ENCODE results near the gene GCC2. TPM values are rescaled to one million over a fixed set of nuclear protein-coding genes. Genes with fewer than 3 reads are reported as not detected.
"Not testable (repeated sequence)": the region's sequence is repeated elsewhere in the genome, so short reads cannot be mapped to it uniquely, and the experiment has no call there.

GCC2 gene
- total RNA-seq, 4 donors from 2014 or later, result 20.8 to 33.6 (median 23.0) TPM

DNA sequence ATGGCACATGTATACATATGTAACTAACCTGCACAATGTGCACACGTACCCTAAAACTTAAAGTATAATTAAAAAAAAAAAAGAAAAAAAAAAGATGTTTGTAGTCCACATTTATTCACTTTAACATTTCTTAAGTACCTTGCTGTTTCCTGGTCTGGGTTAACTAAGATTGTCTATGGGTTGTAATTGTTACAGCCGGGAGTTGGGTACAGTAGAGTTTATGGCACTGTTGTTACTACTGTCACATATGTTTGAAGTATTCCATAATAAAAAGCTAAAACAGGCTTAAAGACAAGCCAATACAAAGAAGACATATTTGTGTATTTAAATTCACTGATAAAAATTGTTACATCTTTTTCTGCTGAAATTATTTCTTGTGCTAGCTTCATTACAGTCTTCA is 36.2 kb downstream of the GCC2 start:
- H3K4me3 ChIP-seq, result no peak overlapping the region
- H3K9me3 ChIP-seq, result no peaks in the 10 kb centered on the region
- intact Hi-C loops (cut with DNase I), result no loop called here
- H3K36me3 ChIP-seq, result peaks cover 22 to 90% (median 66%) of the 10 kb centered on the region in 4 donors
- H3K27ac ChIP-seq (replicated peaks in 1 of 4), result no peak overlapping the region
- TF ChIP-seq POLR2AphosphoS5 (IDR thresholded peaks at IDR 0.05), result no peak
- TF ChIP-seq POLR2A (IDR thresholded peaks at IDR 0.05; ENCODE audit: low read depth), result no peak
- TF ChIP-seq, protein P1, sequence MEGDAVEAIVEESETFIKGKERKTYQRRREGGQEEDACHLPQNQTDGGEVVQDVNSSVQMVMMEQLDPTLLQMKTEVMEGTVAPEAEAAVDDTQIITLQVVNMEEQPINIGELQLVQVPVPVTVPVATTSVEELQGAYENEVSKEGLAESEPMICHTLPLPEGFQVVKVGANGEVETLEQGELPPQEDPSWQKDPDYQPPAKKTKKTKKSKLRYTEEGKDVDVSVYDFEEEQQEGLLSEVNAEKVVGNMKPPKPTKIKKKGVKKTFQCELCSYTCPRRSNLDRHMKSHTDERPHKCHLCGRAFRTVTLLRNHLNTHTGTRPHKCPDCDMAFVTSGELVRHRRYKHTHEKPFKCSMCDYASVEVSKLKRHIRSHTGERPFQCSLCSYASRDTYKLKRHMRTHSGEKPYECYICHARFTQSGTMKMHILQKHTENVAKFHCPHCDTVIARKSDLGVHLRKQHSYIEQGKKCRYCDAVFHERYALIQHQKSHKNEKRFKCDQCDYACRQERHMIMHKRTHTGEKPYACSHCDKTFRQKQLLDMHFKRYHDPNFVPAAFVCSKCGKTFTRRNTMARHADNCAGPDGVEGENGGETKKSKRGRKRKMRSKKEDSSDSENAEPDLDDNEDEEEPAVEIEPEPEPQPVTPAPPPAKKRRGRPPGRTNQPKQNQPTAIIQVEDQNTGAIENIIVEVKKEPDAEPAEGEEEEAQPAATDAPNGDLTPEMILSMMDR (IDR thresholded peaks at IDR 0.05), result no peak
- H3K27me3 ChIP-seq, result no peaks in the 10 kb centered on the region
- H3K4me1 ChIP-seq, result no peaks in the 10 kb centered on the region
- 97% methylated on average over 2 of the region's 2 CpGs for WGBS
- no peak for DNase-seq (ENCODE audit: extremely low spot score)

DNA sequence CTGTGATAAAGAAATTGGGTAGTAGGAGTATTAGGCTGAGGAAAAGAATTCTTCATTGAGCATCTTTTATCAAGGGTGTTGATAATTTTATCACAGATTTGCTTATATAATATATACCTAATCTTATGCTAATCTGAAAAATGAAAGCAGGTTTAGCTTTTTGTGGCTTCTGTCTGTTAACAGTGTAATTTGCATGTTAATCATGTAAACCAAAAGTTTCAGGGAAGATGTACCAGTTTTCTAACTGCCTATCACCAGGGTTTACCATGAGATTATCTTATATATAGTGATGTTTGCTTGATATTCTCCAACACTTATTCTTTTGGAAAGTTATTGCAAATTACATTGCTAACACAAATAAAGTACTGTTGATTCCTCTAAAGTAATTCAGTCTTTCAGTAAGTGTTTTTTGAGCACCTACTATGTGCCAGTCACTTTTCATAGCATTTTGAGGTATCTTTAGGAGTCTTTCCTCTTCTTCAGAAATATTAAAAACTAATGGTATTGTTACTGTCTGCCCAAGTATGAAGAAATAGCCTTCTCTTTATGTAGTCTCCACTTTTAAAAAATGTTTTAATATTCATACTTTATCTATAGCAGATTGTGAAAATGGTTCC is 41.6 kb downstream of the GCC2 start:
- H3K36me3 ChIP-seq, result peaks cover 26 to 82% (median 64%) of the 10 kb centered on the region in 4 donors
- no peak overlapping the region for H3K4me3 ChIP-seq
- TF ChIP-seq, protein P1 (IDR thresholded peaks at IDR 0.05), result no peak
- no peak for TF ChIP-seq EP300 (IDR thresholded peaks at IDR 0.05)
- no peak for TF ChIP-seq POLR2A (IDR thresholded peaks at IDR 0.05; ENCODE audit: low read depth)
- TF ChIP-seq POLR2AphosphoS5 (IDR thresholded peaks at IDR 0.05), result no peak
- no peaks in the 10 kb centered on the region for H3K4me1 ChIP-seq
- DNase-seq (ENCODE audit: extremely low spot score), result no peak
- H3K9me3 ChIP-seq, result no peaks in the 10 kb centered on the region
- H3K27me3 ChIP-seq, result no peaks in the 10 kb centered on the region
- intact Hi-C loops (cut with DNase I), result no loop called here
- H3K27ac ChIP-seq (replicated peaks in 1 of 4), result no peak overlapping the region

DNA sequence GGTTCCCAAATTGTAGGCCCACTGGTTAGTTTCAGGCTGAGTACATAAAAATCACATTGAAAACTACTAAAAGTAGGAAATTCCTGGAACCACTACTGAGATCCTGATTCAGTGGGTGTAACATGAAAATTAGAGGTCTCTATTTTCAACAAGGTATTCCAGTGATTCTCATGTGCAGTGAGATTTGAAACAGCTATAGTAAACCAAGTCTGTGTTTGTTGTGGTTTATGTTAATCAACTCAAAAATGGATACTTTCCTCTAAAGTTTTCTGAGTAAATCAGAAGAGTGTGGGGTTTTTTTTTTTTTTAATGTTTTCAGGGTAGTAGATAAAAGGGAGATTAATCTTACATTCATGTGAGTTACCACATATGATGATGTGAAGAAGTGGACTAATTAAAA is 42.8 kb downstream of the GCC2 start:
- no peak for TF ChIP-seq POLR2AphosphoS5 (IDR thresholded peaks at IDR 0.05)
- Histone ChIP-seq H3K9me3 (no peaks in the 10 kb centered on the region), H3K4me1 (no peaks in the 10 kb centered on the region), H3K4me3 (no peak overlapping the region), H3K27me3 (no peaks in the 10 kb centered on the region), H3K36me3 (peaks cover 27 to 74% (median 59%) of the 10 kb centered on the region in 4 donors), H3K27ac (replicated peaks in 1 of 4) (no peak overlapping the region)
- no peak for DNase-seq (ENCODE audit: extremely low spot score)
- intact Hi-C loops (cut with DNase I), result no loop called here

DNA sequence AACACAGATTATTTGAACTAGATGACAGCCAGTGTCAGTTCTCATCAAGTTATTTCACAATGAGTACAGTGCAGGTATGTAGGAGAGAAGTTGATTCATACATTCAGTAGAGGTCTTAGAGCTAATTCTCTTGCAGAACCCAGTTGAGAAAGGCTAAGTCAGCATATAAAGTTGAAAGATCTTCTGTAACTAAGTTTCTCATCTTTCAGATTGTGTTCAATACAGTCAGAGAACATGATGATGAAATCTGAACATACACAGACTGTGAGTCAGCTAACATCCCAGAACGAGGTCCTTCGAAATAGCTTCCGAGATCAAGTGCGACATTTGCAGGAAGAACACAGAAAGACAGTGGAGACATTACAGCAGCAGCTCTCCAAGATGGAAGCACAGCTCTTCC is 43.4 kb downstream of the GCC2 start:
- Histone ChIP-seq H3K27ac (replicated peaks in 1 of 4) (no peak overlapping the region), H3K36me3 (peaks cover 32 to 74% (median 59%) of the 10 kb centered on the region in 4 donors), H3K9me3 (no peaks in the 10 kb centered on the region), H3K27me3 (no peaks in the 10 kb centered on the region), H3K4me3 (no peak overlapping the region), H3K4me1 (no peaks in the 10 kb centered on the region)
- intact Hi-C loops (cut with DNase I), result no loop called here
- TF ChIP-seq, protein P1 (IDR thresholded peaks at IDR 0.05), result no peak
- TF ChIP-seq POLR2A (IDR thresholded peaks at IDR 0.05; ENCODE audit: low read depth) (no peak), POLR2AphosphoS5 (IDR thresholded peaks at IDR 0.05) (no peak), EP300 (IDR thresholded peaks at IDR 0.05) (no peak)
- WGBS, result 86% methylated on average over 4 of the region's 4 CpGs
- no peak for DNase-seq (ENCODE audit: extremely low spot score)

DNA sequence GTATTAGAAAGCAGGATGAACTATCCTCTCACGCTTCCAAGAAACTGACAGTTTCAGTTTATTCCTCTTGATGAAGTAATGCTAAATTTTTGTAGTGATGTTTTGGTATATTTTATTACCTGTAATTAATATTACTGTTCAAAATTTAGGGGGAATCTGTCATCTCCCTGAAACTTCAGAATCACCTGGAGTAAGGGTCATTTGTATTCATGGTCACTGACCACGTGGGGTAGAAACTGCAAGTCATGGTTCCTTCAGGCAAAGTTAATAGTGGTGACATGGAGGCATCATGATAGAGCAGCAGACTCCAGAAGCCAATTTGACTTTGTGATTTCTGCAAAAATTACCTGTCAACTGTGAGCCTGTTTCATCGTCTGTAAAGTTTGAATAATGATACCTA is 47.2 kb downstream of the GCC2 start:
- H3K4me3 ChIP-seq; intact Hi-C loops (cut with DNase I); DNase-seq (ENCODE audit: extremely low spot score); H3K27ac ChIP-seq (replicated peaks in 1 of 4); H3K27me3 ChIP-seq; H3K4me1 ChIP-seq; H3K9me3 ChIP-seq: not testable (repeated sequence)
- H3K36me3 ChIP-seq, result peaks cover 22 to 71% (median 46%) of the 10 kb centered on the region in 4 donors
- 100% methylated on average over 1 of the region's 3 CpGs for WGBS

DNA sequence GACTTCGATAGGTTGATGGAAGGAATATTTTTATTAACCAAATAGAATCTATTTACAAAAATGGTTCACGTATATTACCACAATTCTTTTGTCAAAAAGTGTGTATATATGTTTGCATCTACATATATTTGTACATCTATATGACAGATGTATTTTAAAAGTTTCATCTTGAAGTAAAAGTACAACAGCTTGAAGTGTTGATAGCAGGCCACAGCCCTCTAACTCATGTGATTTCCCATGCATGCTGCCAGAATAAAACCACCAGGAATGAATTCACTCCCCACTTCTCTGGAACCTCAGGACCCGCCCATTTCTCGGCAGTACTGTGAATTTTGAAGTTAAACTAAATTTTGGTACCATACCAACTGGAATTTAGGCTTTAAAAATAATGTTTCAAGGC is 58.6 kb downstream of the GCC2 start:
- WGBS, result 74% methylated on average over 4 of the region's 4 CpGs
- intact Hi-C loops (cut with DNase I); H3K4me1 ChIP-seq; H3K4me3 ChIP-seq; H3K27me3 ChIP-seq; H3K27ac ChIP-seq (replicated peaks in 1 of 4); DNase-seq (ENCODE audit: extremely low spot score); H3K9me3 ChIP-seq: not testable (repeated sequence)
- H3K36me3 ChIP-seq, result peaks cover 0 to 21% (median 11%) of the 10 kb centered on the region in 4 donors

DNA sequence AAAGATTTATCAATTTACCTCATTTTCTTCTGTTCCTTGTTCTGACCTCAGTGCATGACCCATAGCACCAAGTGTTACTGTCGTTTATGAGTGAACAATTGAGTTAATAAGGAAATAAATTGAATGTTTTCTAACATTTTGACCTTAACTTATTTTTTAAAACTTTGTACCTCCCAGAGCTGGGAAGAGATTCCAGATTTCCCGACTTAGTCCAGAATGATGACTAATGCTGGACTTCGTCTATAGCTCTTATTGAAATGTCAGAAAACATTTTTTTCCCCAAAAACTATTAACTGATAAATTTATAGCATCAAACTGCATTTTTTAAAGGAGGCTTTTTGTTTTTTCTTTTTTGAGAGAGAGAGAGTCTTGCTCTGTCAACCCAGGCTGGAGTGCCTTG is 63.4 kb downstream of the GCC2 start:
- H3K36me3 ChIP-seq, result peaks cover 0 to 11% (median 2%) of the 10 kb centered on the region in 4 donors
- 73% methylated on average over 3 of the region's 3 CpGs for WGBS
- H3K9me3 ChIP-seq; H3K27ac ChIP-seq (replicated peaks in 1 of 4); H3K4me3 ChIP-seq; DNase-seq (ENCODE audit: extremely low spot score); H3K4me1 ChIP-seq; H3K27me3 ChIP-seq; intact Hi-C loops (cut with DNase I): not testable (repeated sequence)

DNA sequence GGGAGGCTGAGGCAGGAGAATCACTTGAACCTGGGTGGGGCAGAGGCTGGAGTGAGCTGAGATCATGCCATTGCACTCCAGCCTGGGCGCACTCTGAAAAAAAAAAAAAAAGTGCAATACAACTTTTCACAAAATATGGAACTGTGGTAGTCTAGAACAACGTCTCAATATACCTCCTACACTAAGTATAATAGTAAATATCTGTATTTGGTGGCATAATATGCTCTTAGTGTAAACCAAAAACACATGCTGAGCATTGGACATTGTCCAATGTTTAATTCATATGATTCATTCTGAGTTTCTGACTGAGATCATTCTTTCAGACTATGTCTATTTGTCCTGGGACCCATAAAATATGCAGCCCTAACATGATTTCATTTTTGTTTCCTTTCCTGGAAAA is 65.5 kb downstream of the GCC2 start:
- H3K27ac ChIP-seq (replicated peaks in 1 of 4); H3K27me3 ChIP-seq; intact Hi-C loops (cut with DNase I); H3K4me1 ChIP-seq; H3K36me3 ChIP-seq; H3K9me3 ChIP-seq; H3K4me3 ChIP-seq; DNase-seq (ENCODE audit: extremely low spot score): not testable (repeated sequence)
- 77% methylated on average over 2 of the region's 2 CpGs for WGBS

DNA sequence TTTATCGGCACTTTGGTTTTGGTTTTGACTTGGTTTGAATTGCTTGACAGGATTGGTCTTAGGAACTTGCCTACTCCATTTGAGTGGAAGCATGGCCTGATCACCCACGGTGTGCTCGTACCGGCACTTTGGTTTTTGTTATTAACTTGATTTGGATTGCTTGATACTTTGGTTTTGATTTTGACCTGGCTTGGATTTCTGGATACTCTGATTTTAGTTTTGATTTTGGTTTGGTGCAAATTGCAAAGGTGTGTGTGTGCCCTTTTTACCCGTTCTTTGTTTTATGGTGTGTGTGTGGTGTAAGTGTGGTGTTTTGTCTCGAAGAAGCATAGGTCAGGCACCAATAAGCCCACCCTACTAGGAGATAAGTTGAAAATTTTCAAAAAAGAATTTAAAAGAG is 75.7 kb downstream of the GCC2 start:
- H3K36me3 ChIP-seq; H3K4me3 ChIP-seq; H3K9me3 ChIP-seq; H3K27ac ChIP-seq (replicated peaks in 1 of 4); DNase-seq (ENCODE audit: extremely low spot score); intact Hi-C loops (cut with DNase I); H3K27me3 ChIP-seq; H3K4me1 ChIP-seq: not testable (repeated sequence)
- WGBS, result 98% methylated on average over 5 of the region's 6 CpGs

DNA sequence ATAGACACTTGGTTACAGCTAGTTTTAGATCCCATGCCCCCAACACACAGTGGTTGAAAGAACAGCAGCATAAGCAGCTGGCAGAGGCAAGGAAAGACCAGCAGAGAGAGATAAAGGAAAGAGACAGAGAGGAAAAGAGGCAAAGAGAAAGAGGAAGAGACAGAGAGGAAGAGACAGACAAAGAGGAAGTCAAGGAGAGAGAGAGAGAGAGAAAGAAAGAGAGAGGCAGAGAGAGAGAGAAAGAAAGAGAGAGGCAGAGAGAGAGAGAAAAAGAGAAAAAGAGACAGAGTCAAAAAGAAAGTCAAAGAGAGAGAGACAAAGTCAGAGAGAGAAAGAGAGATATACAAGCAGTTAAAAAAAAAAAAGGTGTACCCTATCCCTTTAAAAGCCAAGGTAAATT is 76.3 kb downstream of the GCC2 start:
- H3K9me3 ChIP-seq; H3K4me3 ChIP-seq; H3K27ac ChIP-seq (replicated peaks in 1 of 4); intact Hi-C loops (cut with DNase I); H3K27me3 ChIP-seq; H3K4me1 ChIP-seq; DNase-seq (ENCODE audit: extremely low spot score); H3K36me3 ChIP-seq: not testable (repeated sequence)
